Fibroblast of pulmonary artery (primary cell): ENCODE measurements around the gene CYS1.

Source experiments
- DNase-seq: peaks from one replicate; pipeline ENCODE4 v3.0.0-alpha.2; 2010; ENCODE audit warnings: low read depth
- H3K4me3 ChIP-seq: replicated peaks from 2 replicates; pipeline ENCODE4 v1.5.1; 2011; ENCODE audit warnings: low read depth, mild to moderate bottlenecking, control low read depth, low read length, moderate library complexity
- CTCF ChIP-seq: IDR thresholded peaks from 2 replicates; pipeline ENCODE4 v1.5.1; 2011; ENCODE audit warnings: mild to moderate bottlenecking, control low read depth, low read length, inconsistent platforms; ENCODE audit errors: missing control alignments

CYS1 gene

GRCh38 chr2:10064932-10065772, 15.1 kb downstream of the CYS1 start:
- no peak for DNase-seq
- TF ChIP-seq CTCF, result no peak
- H3K4me3 ChIP-seq, result no peak overlapping the region

GRCh38 chr2:10063566-10063965, 16.6 kb downstream of the CYS1 start:
- H3K4me3 ChIP-seq, result no peak overlapping the region
- TF ChIP-seq CTCF, result no peak
- DNase-seq, result no peak

GRCh38 chr2:10062931-10063365, 17.3 kb downstream of the CYS1 start:
- no peak for TF ChIP-seq CTCF
- DNase-seq, result no peak
- no peak overlapping the region for H3K4me3 ChIP-seq

GRCh38 chr2:10061221-10061925, 18.8 kb downstream of the CYS1 start:
- TF ChIP-seq CTCF, result no peak
- DNase-seq, result no peak
- no peak overlapping the region for H3K4me3 ChIP-seq

GRCh38 chr2:10059552-10060335, 20.5 kb downstream of the CYS1 start:
- no peak for TF ChIP-seq CTCF
- DNase-seq, result no peak
- no peak overlapping the region for H3K4me3 ChIP-seq

- DNase-seq, result no peak
- H3K4me3 ChIP-seq, result no peak overlapping the region
- TF ChIP-seq CTCF, result no peak
Observed at GRCh38 chr2:10059016-10059351, 21.2 kb downstream of the CYS1 start.
